NCI-H128 (cell line): ENCODE results near the gene LINGO3.

Experiments
- DNase-seq: peaks from one replicate; lab custom pipeline; 2025; ENCODE audit not compliant: unreplicated experiment; lab: John Stamatoyannopoulos, UW

Gene LINGO3

GRCh38 chr19:2307518-2308012 lies 389 bp downstream of the LINGO3 start:
- no peak for DNase-seq

- no peak for DNase-seq
Observed at GRCh38 chr19:2306971-2307370, 983 bp downstream of the LINGO3 start.

- no peak for DNase-seq
Observed at GRCh38 chr19:2306281-2306806, 1.6 kb downstream of the LINGO3 start.

GRCh38 chr19:2305452-2306280 lies 2.3 kb downstream of the LINGO3 start:
- DNase-seq, result no peak

- DNase-seq, result no peak
Observed at GRCh38 chr19:2303211-2303798, 4.6 kb downstream of the LINGO3 start.

GRCh38 chr19:2302319-2303210 lies 5.4 kb downstream of the LINGO3 start:
- no peak for DNase-seq

GRCh38 chr19:2300533-2300932 lies 7.4 kb downstream of the LINGO3 start:
- no peak for DNase-seq

GRCh38 chr19:2296141-2296540 lies 11.8 kb downstream of the LINGO3 start:
- DNase-seq, result no peak

GRCh38 chr19:2294687-2295335 lies 13.1 kb downstream of the LINGO3 start:
- no peak for DNase-seq

GRCh38 chr19:2291185-2291751 lies 16.7 kb downstream of the LINGO3 start:
- DNase-seq, result no peak

- DNase-seq, result no peak
Observed at GRCh38 chr19:2290441-2291184, 17.3 kb downstream of the LINGO3 start.

- no peak for DNase-seq
Observed at GRCh38 chr19:2289714-2290435, 18.1 kb downstream of the LINGO3 start.

- no peak for DNase-seq
Observed at GRCh38 chr19:2288818-2289713, 18.9 kb downstream of the LINGO3 start.

- DNase-seq, result no peak
Observed at GRCh38 chr19:2288338-2288817, 19.6 kb downstream of the LINGO3 start.

- DNase-seq, result no peak
Observed at GRCh38 chr19:2287585-2288337, 20.2 kb downstream of the LINGO3 start.

GRCh38 chr19:2286402-2287140 lies 21.4 kb downstream of the LINGO3 start:
- DNase-seq, result no peak
